Head of caudate nucleus (tissue), 42 donors: ENCODE measurements around the gene FPR1.
A peak's percentile ranks its signal among the peaks of the same experiment; 100 is the strongest.

Experiments used
- DNase-seq, 42 donors: peaks; one replicate each; pipeline versions ENCODE4 v3.0.0 to v3.0.0-alpha.2; 2020 to 2021; ENCODE audit warnings: mixed read lengths in 7 of 42
- intact Hi-C: fragments of 100-400 bp; cut with DNase I; formaldehyde crosslinking; loops from one replicate; pipeline ENCODE4 v1.15.0; 2022

FPR1 gene

GRCh38 chr19:51751655-51752054 is at the start of gene FPR1:
Gene FPR1 (minus strand): TSS chr19:51751878. CDS start chr19:51746994, 4,884 bp downstream.
- DNase-seq, result peak in 8 of 42 donors; percentile 8 to 25 (median 12)

GRCh38 chr19:51800473-51801244 is 49.0 kb upstream of the FPR1 start:
- no peak for DNase-seq
- intact Hi-C loops, result no loop called here

More at GRCh38 chr19:51751655-51752054, at the start of gene FPR1:
- intact Hi-C loops, result no loop called here

- intact Hi-C loops, result no loop called here
- no peak for DNase-seq
These were observed 48.2 kb upstream of the FPR1 start for GRCh38 chr19:51799774-51800472.

GRCh38 chr19:51799034-51799773 is 47.5 kb upstream of the FPR1 start:
- intact Hi-C loops, result no loop called here
- DNase-seq, result peak in 38 of 42 donors; percentile 21 to 81 (median 52)

- intact Hi-C loops, result no loop called here
- no peak for DNase-seq
These were observed 46.4 kb upstream of the FPR1 start for GRCh38 chr19:51798062-51798461.

GRCh38 chr19:51797480-51797879 is 45.8 kb upstream of the FPR1 start:
- intact Hi-C loops, result no loop called here
- DNase-seq, result no peak

- intact Hi-C loops, result no loop called here
- DNase-seq, result no peak
These were observed 44.6 kb upstream of the FPR1 start for GRCh38 chr19:51796195-51796679.

- intact Hi-C loops, result no loop called here
- DNase-seq, result no peak
These were observed 43.3 kb upstream of the FPR1 start, which contains the start of gene FPR3 for GRCh38 chr19:51794885-51795490. Gene FPR3 (plus strand): TSS chr19:51795157. CDS start chr19:51823749, 28,592 bp downstream.

- intact Hi-C loops, result no loop called here
- DNase-seq, result no peak
These were observed 42.3 kb upstream of the FPR1 start for GRCh38 chr19:51793994-51794393.

- no peak for DNase-seq
- intact Hi-C loops, result no loop called here
These were observed 41.3 kb upstream of the FPR1 start for GRCh38 chr19:51792932-51793331.

GRCh38 chr19:51789061-51789795 is 37.5 kb upstream of the FPR1 start:
- no peak for DNase-seq
- intact Hi-C loops, result no loop called here

- no peak for DNase-seq
- intact Hi-C loops, result no loop called here
These were observed 36.4 kb upstream of the FPR1 start for GRCh38 chr19:51788029-51788428.

GRCh38 chr19:51786646-51787494 is 35.2 kb upstream of the FPR1 start:
- peak in 1 of 42 donors; percentile 1 for DNase-seq
- intact Hi-C loops, result no loop called here

- peak in 22 of 42 donors; percentile 8 to 55 (median 30) for DNase-seq
- intact Hi-C loops, result no loop called here
These were observed 33.4 kb upstream of the FPR1 start for GRCh38 chr19:51784922-51785690.

GRCh38 chr19:51784109-51784785 is 32.6 kb upstream of the FPR1 start:
- intact Hi-C loops, result no loop called here
- DNase-seq, result no peak

GRCh38 chr19:51783372-51783771 is 31.7 kb upstream of the FPR1 start:
- DNase-seq, result peak in 1 of 42 donors; percentile 28
- intact Hi-C loops, result no loop called here
